Smooth muscle cell (in vitro differentiated cells): Measurements from ENCODE around the gene RADIL. TPM values are rescaled to one million over a fixed set of nuclear protein-coding genes. Genes with fewer than 3 reads are reported as not detected.

ENCODE experiments used
- DNase-seq: peaks from one replicate; lab custom pipeline; 2025; ENCODE audit not compliant: unreplicated experiment; lab: John Stamatoyannopoulos, UW
- H2AFZ ChIP-seq: fragments of 200-600 bp; sonication (generic); 2 replicates; pipeline ENCODE4 v1.6.0; 2016; ENCODE audit warnings: antibody characterized with exemption, low read depth, mild to moderate bottlenecking
- H3F3A ChIP-seq: fragments of 200-600 bp; sonication (generic); 2 replicates; pipeline ENCODE4 v1.6.0; 2017; ENCODE audit warnings: antibody characterized with exemption, low read depth
- H3K27ac ChIP-seq: fragments of 200-600 bp; sonication (generic); 2 replicates; pipeline ENCODE4 v1.5.1; 2016; ENCODE audit warnings: low read depth, mild to moderate bottlenecking
- H3K27me3 ChIP-seq: fragments of 200-600 bp; sonication (generic); 2 replicates; pipeline ENCODE4 v1.6.1; 2016; ENCODE audit warnings: low read depth, mild to moderate bottlenecking
- H3K36me3 ChIP-seq: fragments of 200-600 bp; sonication (generic); 2 replicates; pipeline ENCODE4 v1.5.1; 2016; ENCODE audit warnings: low read depth
- H3K4me1 ChIP-seq: fragments of 200-600 bp; sonication (generic); 2 replicates; pipeline ENCODE4 v1.5.1; 2016; ENCODE audit warnings: low read depth
- H3K4me2 ChIP-seq: fragments of 200-600 bp; sonication (generic); 2 replicates; pipeline ENCODE4 v1.6.0; 2016; ENCODE audit warnings: mild to moderate bottlenecking
- H3K4me3 ChIP-seq: fragments of 200-600 bp; sonication (generic); 2 replicates; pipeline ENCODE4 v1.5.1; 2016; ENCODE audit warnings: mild to moderate bottlenecking
- H3K79me2 ChIP-seq: fragments of 200-600 bp; sonication (generic); 2 replicates; pipeline ENCODE4 v1.6.0; 2016; ENCODE audit warnings: low read depth, mild to moderate bottlenecking
- H3K9ac ChIP-seq: fragments of 200-600 bp; sonication (generic); 2 replicates; pipeline ENCODE4 v1.6.0; 2016; ENCODE audit warnings: low read depth
- H3K9me3 ChIP-seq: fragments of 200-600 bp; sonication (generic); replicated peaks from 2 replicates; pipeline ENCODE4 v1.5.1; 2016; ENCODE audit warnings: low read depth
- H4K20me1 ChIP-seq: fragments of 200-600 bp; sonication (generic); 2 replicates; pipeline ENCODE4 v1.6.0; 2016; ENCODE audit warnings: low read depth
- CTCF ChIP-seq: fragments of 200-600 bp; sonication (generic); IDR thresholded peaks from 2 replicates; pipeline ENCODE4 v1.5.1; 2017; ENCODE audit warnings: borderline replicate concordance, mild to moderate bottlenecking, antibody characterized with exemption; ENCODE audit not compliant: insufficient read depth, poor library complexity, severe bottlenecking
- WGBS: methylation state at CpG from one replicate; pipeline ENCODE4 v1.1.7; 2016; ENCODE audit warnings: low lambda C conversion rate; 5-methylcytosine and 5-hydroxymethylcytosine counted together
- polyA plus RNA-seq: library from polyadenylated mRNA; unstranded; fragments of >200 nt; fragmentation: Nextera tagmentation; extraction: Ambion mirVana; gene quantifications from 2 replicates; pipeline ENCODE4 v1.2.1, GENCODE V29; 2016
- total RNA-seq: library from RNA; depleted of rRNA; stranded (reverse); fragments of >200 nt; gene quantifications from 2 replicates; pipeline ENCODE4 v1.2.3, GENCODE V29; 2014

RADIL gene
- total and polyA plus RNA-seq, 2 experiments from 2014 or later: 4.7 to 10.7 TPM

DNA sequence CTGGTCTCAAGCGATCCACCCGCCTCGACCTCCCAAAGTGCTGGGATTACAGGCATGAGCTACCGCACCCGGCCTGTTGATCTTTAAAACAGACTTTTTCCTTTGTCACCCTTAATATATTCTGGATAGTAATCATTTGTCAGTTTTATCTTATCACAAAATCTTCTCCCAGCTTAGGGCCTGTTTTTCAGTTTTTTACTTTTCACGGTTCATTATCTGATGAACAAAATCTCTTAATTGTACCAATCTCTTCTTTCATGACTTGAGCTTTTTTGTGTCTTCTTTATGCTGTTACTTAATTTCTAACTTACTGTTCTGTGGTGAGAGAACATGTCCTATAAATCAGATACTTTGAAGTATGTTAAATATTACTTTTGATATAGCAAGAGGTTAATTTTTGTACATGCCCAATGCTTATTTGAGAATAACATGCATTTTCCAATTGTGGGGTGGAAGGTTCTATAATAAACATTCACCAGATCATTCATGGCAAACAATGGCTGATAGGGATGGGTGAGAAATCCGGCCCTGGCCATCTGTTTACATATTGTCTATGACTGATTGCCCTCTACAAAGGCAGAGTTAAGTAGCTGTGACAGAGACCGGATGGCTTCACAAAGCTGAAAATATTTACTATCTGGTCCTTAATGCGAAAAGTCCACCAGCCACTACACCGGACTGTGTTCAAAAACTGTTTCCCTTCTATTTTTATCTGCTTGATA, 27.0 kb downstream of the RADIL start:
- H3K4me1 ChIP-seq: peaks cover 4% of the 10 kb centered on the region
- H3K27ac ChIP-seq: peak overlapping the region; percentile 32
- DNase-seq: no peak
- 49% methylated on average over 10 of the region's 10 CpGs for WGBS
- H4K20me1 ChIP-seq: no peaks in the 10 kb centered on the region
- no peaks in the 10 kb centered on the region for H3K36me3 ChIP-seq
- H3K9ac ChIP-seq: no peak overlapping the region
- H3K4me3 ChIP-seq: no peak overlapping the region
- peak overlapping the region; percentile 52 for H3K4me2 ChIP-seq
- H3K9me3 ChIP-seq: no peaks in the 10 kb centered on the region
- no peak for TF ChIP-seq CTCF
- H2AFZ ChIP-seq: no peak overlapping the region
- H3K79me2 ChIP-seq: no peaks in the 10 kb centered on the region
- no peaks in the 10 kb centered on the region for H3K27me3 ChIP-seq
- peaks cover 8% of the 10 kb centered on the region for H3F3A ChIP-seq

DNA sequence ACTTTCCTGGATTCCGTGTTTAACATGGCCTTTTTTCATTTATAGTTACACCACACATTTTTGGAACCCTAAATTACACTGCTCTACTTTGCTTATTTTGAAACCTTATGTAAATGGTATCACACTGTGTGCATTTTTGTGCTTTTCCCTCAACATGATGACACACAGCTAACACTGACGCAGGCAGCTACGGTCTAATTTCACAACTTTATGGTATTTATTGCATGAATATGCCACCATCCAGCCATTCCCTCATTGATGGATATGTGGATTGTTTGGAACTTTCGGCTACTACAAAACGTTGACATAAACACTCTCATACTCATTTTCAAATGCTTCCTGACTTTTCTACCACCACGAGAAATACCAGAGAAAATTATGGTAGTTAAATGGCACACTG, 28.6 kb downstream of the RADIL start:
- Histone ChIP-seq H3K4me3 (no peak overlapping the region), H3K4me1 (peaks cover 4% of the 10 kb centered on the region), H3K9me3 (no peaks in the 10 kb centered on the region), H3K4me2 (peak overlapping the region; percentile 9), H4K20me1 (no peaks in the 10 kb centered on the region), H3K27ac (peak overlapping the region; percentile 45), H3K9ac (no peak overlapping the region), H3K27me3 (no peaks in the 10 kb centered on the region), H2AFZ (no peak overlapping the region), H3K36me3 (no peaks in the 10 kb centered on the region), H3F3A (peaks cover 17% of the 10 kb centered on the region), H3K79me2 (peaks cover 7% of the 10 kb centered on the region)
- 61% methylated on average over 6 of the region's 6 CpGs for WGBS
- no peak for DNase-seq
- no peak for TF ChIP-seq CTCF

- no peak overlapping the region for H2AFZ ChIP-seq
- no peaks in the 10 kb centered on the region for H3K9me3 ChIP-seq
- H3K79me2 ChIP-seq: peaks cover 9% of the 10 kb centered on the region
- DNase-seq: no peak
- WGBS: 51% methylated on average over 6 of the region's 6 CpGs
- no peaks in the 10 kb centered on the region for H3K36me3 ChIP-seq
- no peaks in the 10 kb centered on the region for H3K27me3 ChIP-seq
- H3K9ac ChIP-seq: no peak overlapping the region
- no peaks in the 10 kb centered on the region for H4K20me1 ChIP-seq
- peak overlapping the region; percentile 36 for H3K4me2 ChIP-seq
- peak overlapping the region; percentile 90 for H3K27ac ChIP-seq
- no peak for TF ChIP-seq CTCF
- H3K4me1 ChIP-seq: peaks cover 4% of the 10 kb centered on the region
- peaks cover 13% of the 10 kb centered on the region for H3F3A ChIP-seq
- H3K4me3 ChIP-seq: no peak overlapping the region
These were observed 31.8 kb downstream of the RADIL start for GRCh38 chr7:4851459-4852422.
